GM12878 (cell line): ENCODE measurements around the gene DOCK1. TPM values are rescaled to one million over a fixed set of nuclear protein-coding genes. Genes with fewer than 3 reads are reported as not detected.

Experiments used
- ATAC-seq: fragments of 200-7000 bp; cut with Tn5 transposase; 3 replicates; pipeline ENCODE4 v1.9.1; 2020; ENCODE audit warnings: mild to moderate bottlenecking, moderate library complexity
- BruUV-seq: library from RNA; stranded (reverse); fragments of 400-500 nt; replicated peaks from 2 replicates; lab custom pipeline; 2021; lab: Mats Ljungman, UMichigan
- CTCF ChIA-PET: fragments of 300-600 bp; sonication (Branson Sonifier 250); formaldehyde crosslinking; extraction: SDS; loops from one replicate; lab custom pipeline; 2021; ENCODE audit warnings: inconsistent platforms; lab: Yijun Ruan, JAX
- POLR2A ChIA-PET: fragments of 350-600 bp; formaldehyde crosslinking; extraction: SDS; loops from one replicate; lab custom pipeline; 2021; ENCODE audit warnings: inconsistent platforms; lab: Charles Lee
- RAD21 ChIA-PET: fragments of 300-600 bp; sonication (Branson Sonifier 250); formaldehyde crosslinking; loops from one replicate; lab custom pipeline; 2023; ENCODE audit warnings: antibody characterized with exemption; ENCODE audit not compliant: unreplicated experiment; lab: Charles Lee
- SMC1A ChIA-PET: fragments of 300-600 bp; sonication (Branson Sonifier 250); formaldehyde crosslinking; loops from one replicate; lab custom pipeline; 2023; ENCODE audit not compliant: unreplicated experiment, uncharacterized antibody; lab: Charles Lee
- DNase-seq: peaks from one replicate; pipeline ENCODE4 v3.0.0-alpha.2; 2011; ENCODE audit warnings: low read depth, low spot score
- FAIRE-seq: peaks from 3 replicates; lab custom pipeline; 2011; peaks lifted over from hg19 to GRCh38; lab: Jason Lieb, UNC
- H2AFZ ChIP-seq: 2 replicates; pipeline ENCODE4 v1.6.0; 2011; ENCODE audit warnings: low read depth, low read length, control low read depth; ENCODE audit not compliant: control insufficient read depth
- H3K27ac ChIP-seq: 2 replicates; pipeline ENCODE4 v1.5.1; 2011; ENCODE audit warnings: control low read depth; ENCODE audit not compliant: control insufficient read depth, insufficient read depth
- H3K27me3 ChIP-seq, 2 experiments: replicated peaks in 1 of 2; 2 replicates each; pipeline versions ENCODE4 v1.6.0 to v1.6.1; 2011; ENCODE audit warnings: low read length in 1 of 2; ENCODE audit not compliant: control insufficient read depth in 2 of 2, insufficient read depth in 2 of 2
- H3K36me3 ChIP-seq, 2 experiments: 2 replicates each; pipeline ENCODE4 v1.5.1; 2011; ENCODE audit warnings: low read length in 1 of 2; ENCODE audit not compliant: control insufficient read depth in 2 of 2, insufficient read depth in 2 of 2
- H3K4me1 ChIP-seq: 2 replicates; pipeline ENCODE4 v1.6.1; 2011; ENCODE audit warnings: mild to moderate bottlenecking, low read length, moderate library complexity, mixed read lengths; ENCODE audit not compliant: control insufficient read depth, insufficient read depth
- H3K4me2 ChIP-seq: 2 replicates; pipeline ENCODE4 v1.6.0; 2011; ENCODE audit warnings: control low read depth; ENCODE audit not compliant: control insufficient read depth, insufficient read depth
- H3K4me3 ChIP-seq: fragments of 200-600 bp; sonication (generic); 2 replicates; pipeline ENCODE4 v1.5.1; 2016
- H3K79me2 ChIP-seq: 2 replicates; pipeline ENCODE4 v1.6.0; 2011; ENCODE audit warnings: low read length; ENCODE audit not compliant: control insufficient read depth, insufficient read depth
- H3K9ac ChIP-seq: 2 replicates; pipeline ENCODE4 v1.8.0; 2011; ENCODE audit warnings: low read length, control low read depth, mixed read lengths; ENCODE audit not compliant: control insufficient read depth, insufficient read depth
- H3K9me3 ChIP-seq: replicated peaks from 3 replicates; pipeline ENCODE4 v1.5.1; 2011; ENCODE audit warnings: mild to moderate bottlenecking, low read length; ENCODE audit not compliant: control insufficient read depth, insufficient read depth
- H4K20me1 ChIP-seq: 2 replicates; pipeline ENCODE4 v1.6.0; 2011; ENCODE audit not compliant: control insufficient read depth, insufficient read depth
- JUND ChIP-seq: IDR thresholded peaks from 2 replicates; pipeline ENCODE4 v1.6.1; 2012; ENCODE audit warnings: low read depth, mild to moderate bottlenecking, low read length, improper control_type of control experiment, moderate library complexity
- KDM1A ChIP-seq: fragments of 200-600 bp; sonication (generic); IDR thresholded peaks from 2 replicates; pipeline ENCODE4 v1.6.1; 2016; ENCODE audit warnings: borderline replicate concordance
- MLLT1 ChIP-seq: fragments of 450-650 bp; IDR thresholded peaks from 2 replicates; pipeline ENCODE4 v1.6.1; 2016; ENCODE audit warnings: mild to moderate bottlenecking
- NR2F1 ChIP-seq: fragments of 450-650 bp; conservative IDR thresholded peaks from 2 replicates; pipeline ENCODE4 v1.6.1; 2017; ENCODE audit warnings: mild to moderate bottlenecking
- POLR2A ChIP-seq: IDR thresholded peaks from 2 replicates; pipeline ENCODE4 v1.6.1; 2011; ENCODE audit warnings: low read depth, mild to moderate bottlenecking, low read length
- RBBP5 ChIP-seq: fragments of 200-600 bp; sonication (generic); conservative IDR thresholded peaks from 2 replicates; pipeline ENCODE4 v1.6.1; 2016
- SIN3A ChIP-seq: IDR thresholded peaks from 2 replicates; pipeline ENCODE4 v1.6.1; 2012; ENCODE audit warnings: low read depth, low read length, improper control_type of control experiment
- SMARCA5 ChIP-seq: fragments of 450-650 bp; IDR thresholded peaks from 2 replicates; pipeline ENCODE4 v1.6.1; 2017; ENCODE audit warnings: mild to moderate bottlenecking
- SP1 ChIP-seq: IDR thresholded peaks from one replicate; pipeline ENCODE4 v1.6.1; 2011; ENCODE audit warnings: low read depth, low read length
- USF2 ChIP-seq: IDR thresholded peaks from 2 replicates; pipeline ENCODE4 v1.6.1; 2011; ENCODE audit warnings: low read depth, low read length, improper control_type of control experiment, borderline replicate concordance
- ZNF217 ChIP-seq: fragments of 450-650 bp; IDR thresholded peaks from 2 replicates; pipeline ENCODE4 v1.6.1; 2017; ENCODE audit warnings: antibody characterized with exemption, mild to moderate bottlenecking
- ZNF24 ChIP-seq: fragments of 450-650 bp; IDR thresholded peaks from 2 replicates; pipeline ENCODE4 v1.6.1; 2017; ENCODE audit warnings: antibody characterized with exemption, mild to moderate bottlenecking
- WGBS: methylation state at CpG from one replicate; pipeline ENCODE4 v1.1.6; 2016; ENCODE audit warnings: low lambda C conversion rate; ENCODE audit not compliant: insufficient replicate concordance, insufficient coverage; ENCODE audit errors: missing lambda C conversion rate; 5-methylcytosine and 5-hydroxymethylcytosine counted together
- in situ Hi-C: fragments of 300-500 bp; cut with MboI; formaldehyde crosslinking; loops from 9 replicates; pipeline ENCODE4 v1.14.3; 2018; ENCODE audit warnings: mixed read lengths
- intact Hi-C: fragments of 100-400 bp; cut with micrococcal nuclease; formaldehyde crosslinking; loops from one replicate; pipeline ENCODE4 v1.14.2; 2022; ENCODE audit not compliant: unreplicated experiment
- polyA plus RNA-seq, 11 experiments: library from polyadenylated mRNA; depleted of rRNA in 4 of 11; unstranded in 6 of 11; stranded (reverse) in 5 of 11; fragments of >200 nt; fragmentation: Nextera tagmentation in 4 of 11; fragmentation: Illumina TruSeq in 1 of 11; extraction: Ambion mirVana in 4 of 11; extraction: Trizol in 1 of 11; gene quantifications; 1 replicate in 1 of 11; 2 replicates in 10 of 11; pipeline versions ENCODE4 v1.2.1 to v1.2.3, GENCODE V29; 2011 to 2016; ENCODE audit warnings: inconsistent platforms in 2 of 11, missing spikeins in 2 of 11, low read depth in 1 of 11
- total RNA-seq, 4 experiments: library from RNA; depleted of rRNA in 3 of 4; stranded (reverse); fragments of >200 nt in 3 of 4; fragmentation: Illumina TruSeq in 1 of 4; extraction: Trizol in 1 of 4; gene quantifications; 2 replicates each; pipeline versions ENCODE4 v1.2.1 to v1.2.3, GENCODE V29; 2013 to 2021
- TF ChIP-seq, protein P1 (sequence below): fragments of 450-650 bp; IDR thresholded peaks from 2 replicates; pipeline ENCODE4 v1.6.1; 2017; ENCODE audit warnings: mild to moderate bottlenecking, moderate library complexity

The DOCK1 gene
- total and polyA plus RNA-seq, 10 of the 15 experiments (the other 5 are each of a cell fraction or from before 2014, with no cell fraction given) = 0.05 to 0.18 TPM; not detected in 8

DNA sequence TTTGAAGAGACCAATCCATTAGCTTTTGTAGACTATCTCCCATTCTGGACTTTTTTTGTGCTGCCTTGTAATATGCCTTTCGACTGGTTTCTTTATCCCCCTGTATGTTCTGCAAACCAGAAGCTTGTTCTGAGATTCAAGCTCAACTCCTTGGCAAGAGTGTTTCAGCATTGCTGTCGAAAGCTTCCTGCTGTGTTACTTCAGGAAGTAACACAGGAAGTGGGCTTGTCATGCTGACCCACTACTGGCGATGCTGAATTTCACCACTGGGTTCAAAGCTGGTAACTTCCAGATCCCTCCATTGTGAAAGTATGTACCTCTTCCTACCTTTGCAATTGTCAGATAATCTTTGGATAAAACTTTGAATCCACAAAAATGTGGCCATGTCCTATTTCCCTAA is 349.0 kb downstream of the DOCK1 start:
- Histone ChIP-seq H3K4me1 (no peaks in the 10 kb centered on the region), H3K9ac (no peak overlapping the region), H3K36me3 (no peaks in the 10 kb centered on the region), H3K27ac (no peak overlapping the region), H4K20me1 (no peaks in the 10 kb centered on the region), H3K4me3 (no peak overlapping the region), H2AFZ (no peak overlapping the region), H3K79me2 (no peaks in the 10 kb centered on the region), H3K9me3 (no peaks in the 10 kb centered on the region), H3K27me3 (no peaks in the 10 kb centered on the region), H3K4me2 (no peak overlapping the region)
- BruUV-seq = no TSS peak
- RAD21 ChIA-PET = no interaction called here
- CTCF ChIA-PET = no interaction called here
- WGBS = 2% methylated on average over 3 of the region's 3 CpGs
- POLR2A ChIA-PET = no interaction called here
- no peak for DNase-seq
- FAIRE-seq = no peak
- no peak for ATAC-seq
- intact Hi-C loops (no loop called here), in situ Hi-C loops (no loop called here)
- SMC1A ChIA-PET = no interaction called here
- no peak for TF ChIP-seq JUND
- TF ChIP-seq ZNF217 = no peak
- TF ChIP-seq USF2 = no peak
- TF ChIP-seq SP1 = no peak
- TF ChIP-seq POLR2A = no peak
- TF ChIP-seq SMARCA5 = no peak
- no peak for TF ChIP-seq MLLT1
- TF ChIP-seq, protein P1, sequence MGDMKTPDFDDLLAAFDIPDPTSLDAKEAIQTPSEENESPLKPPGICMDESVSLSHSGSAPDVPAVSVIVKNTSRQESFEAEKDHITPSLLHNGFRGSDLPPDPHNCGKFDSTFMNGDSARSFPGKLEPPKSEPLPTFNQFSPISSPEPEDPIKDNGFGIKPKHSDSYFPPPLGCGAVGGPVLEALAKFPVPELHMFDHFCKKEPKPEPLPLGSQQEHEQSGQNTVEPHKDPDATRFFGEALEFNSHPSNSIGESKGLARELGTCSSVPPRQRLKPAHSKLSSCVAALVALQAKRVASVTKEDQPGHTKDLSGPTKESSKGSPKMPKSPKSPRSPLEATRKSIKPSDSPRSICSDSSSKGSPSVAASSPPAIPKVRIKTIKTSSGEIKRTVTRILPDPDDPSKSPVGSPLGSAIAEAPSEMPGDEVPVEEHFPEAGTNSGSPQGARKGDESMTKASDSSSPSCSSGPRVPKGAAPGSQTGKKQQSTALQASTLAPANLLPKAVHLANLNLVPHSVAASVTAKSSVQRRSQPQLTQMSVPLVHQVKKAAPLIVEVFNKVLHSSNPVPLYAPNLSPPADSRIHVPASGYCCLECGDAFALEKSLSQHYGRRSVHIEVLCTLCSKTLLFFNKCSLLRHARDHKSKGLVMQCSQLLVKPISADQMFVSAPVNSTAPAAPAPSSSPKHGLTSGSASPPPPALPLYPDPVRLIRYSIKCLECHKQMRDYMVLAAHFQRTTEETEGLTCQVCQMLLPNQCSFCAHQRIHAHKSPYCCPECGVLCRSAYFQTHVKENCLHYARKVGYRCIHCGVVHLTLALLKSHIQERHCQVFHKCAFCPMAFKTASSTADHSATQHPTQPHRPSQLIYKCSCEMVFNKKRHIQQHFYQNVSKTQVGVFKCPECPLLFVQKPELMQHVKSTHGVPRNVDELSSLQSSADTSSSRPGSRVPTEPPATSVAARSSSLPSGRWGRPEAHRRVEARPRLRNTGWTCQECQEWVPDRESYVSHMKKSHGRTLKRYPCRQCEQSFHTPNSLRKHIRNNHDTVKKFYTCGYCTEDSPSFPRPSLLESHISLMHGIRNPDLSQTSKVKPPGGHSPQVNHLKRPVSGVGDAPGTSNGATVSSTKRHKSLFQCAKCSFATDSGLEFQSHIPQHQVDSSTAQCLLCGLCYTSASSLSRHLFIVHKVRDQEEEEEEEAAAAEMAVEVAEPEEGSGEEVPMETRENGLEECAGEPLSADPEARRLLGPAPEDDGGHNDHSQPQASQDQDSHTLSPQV = no peak
- TF ChIP-seq ZNF24 = no peak
- no peak for TF ChIP-seq KDM1A
- no peak for TF ChIP-seq RBBP5
- TF ChIP-seq SIN3A = no peak
- no peak for TF ChIP-seq NR2F1
